ENCODE measurements around the gene LRRC38.

- TF ChIP-seq CTCF (IDR thresholded peaks at IDR 0.05 in 2 of 3, conservative IDR thresholded peaks at IDR 0.05 in 1 of 3; ENCODE audit: control insufficient read depth in 2 of 3, extremely low read depth in 1 of 3, insufficient read depth in 1 of 3, low read depth in 3 of 3, low read length in 3 of 3) (no peak), GABPA (IDR thresholded peaks at IDR 0.05; ENCODE audit: low read depth) (no peak), CEBPB (IDR thresholded peaks at IDR 0.05; ENCODE audit: borderline replicate concordance in 1 of 2, low read depth in 2 of 2, low read length in 2 of 2) (no peak), BRCA1 (IDR thresholded peaks at IDR 0.05; ENCODE audit: low read depth, low read length) (no peak), EP300 (IDR thresholded peaks at IDR 0.05; ENCODE audit: borderline replicate concordance in 1 of 2, control insufficient read depth in 1 of 2, low read depth in 2 of 2, low read length in 2 of 2) (no peak)
Observed at GRCh38 chr1:13528320-13528719, 14.5 kb upstream of the LRRC38 start.

Data from GM12878 (cell line).